Transverse colon (tissue), 4 donors: ENCODE results near the gene PTPRF.

Source experiments
- CTCF ChIP-seq, 5 experiments: fragments of 200-600 bp in 3 of 5; fragments of 450-650 bp in 2 of 5; sonication (generic) in 3 of 5; IDR thresholded peaks; 1 replicate in 2 of 5; 2 replicates in 3 of 5; pipeline ENCODE4 v1.5.1; 2016 to 2017; ENCODE audit warnings: antibody characterized with exemption in 5 of 5, inconsistent platforms in 3 of 5, mild to moderate bottlenecking in 2 of 5, moderate library complexity in 1 of 5
- EP300 ChIP-seq: sonication (generic); formaldehyde crosslinking; IDR thresholded peaks from one replicate; pipeline ENCODE4 v1.6.1; 2017; ENCODE audit warnings: antibody characterized with exemption, low read depth
- POLR2A ChIP-seq: fragments of 450-650 bp; IDR thresholded peaks from one replicate; pipeline ENCODE4 v1.6.1; 2016; ENCODE audit warnings: antibody characterized with exemption, mild to moderate bottlenecking, moderate library complexity
- POLR2AphosphoS5 ChIP-seq, 3 donors: sonication (generic); formaldehyde crosslinking; IDR thresholded peaks; one replicate each; pipeline ENCODE4 v1.6.1; 2016; ENCODE audit warnings: antibody characterized with exemption in 3 of 3

- TF ChIP-seq CTCF (IDR thresholded peaks at IDR 0.05) = no peak
- TF ChIP-seq POLR2AphosphoS5 (IDR thresholded peaks at IDR 0.05) = no peak
- TF ChIP-seq POLR2A = no peak
- TF ChIP-seq EP300 = no peak
Measured at GRCh38 chr1:43664369-43664768, 133.7 kb downstream of the PTPRF start.
